ENCODE results near the gene ITPKB.

GRCh38 chr1:226763905-226764264 is 24.8 kb upstream of the ITPKB start:
- TF ChIP-seq POLR2A (IDR thresholded peaks at IDR 0.05; ENCODE audit: low read depth, low read length) (no peak), POLR2AphosphoS5 (IDR thresholded peaks at IDR 0.05; ENCODE audit: low read depth, low read length) (no peak), TAF1 (IDR thresholded peaks at IDR 0.05; ENCODE audit: low read depth, low read length) (no peak)

Data from GM12891 (cell line).